Inflammatory macrophage treated with lipopolysaccharide for 4 hours (primary cell): ENCODE data around the gene LRRC55.

Source experiments
- DNase-seq: peaks from one replicate; pipeline ENCODE4 v3.0.0-alpha.2; 2020

The LRRC55 gene

DNA sequence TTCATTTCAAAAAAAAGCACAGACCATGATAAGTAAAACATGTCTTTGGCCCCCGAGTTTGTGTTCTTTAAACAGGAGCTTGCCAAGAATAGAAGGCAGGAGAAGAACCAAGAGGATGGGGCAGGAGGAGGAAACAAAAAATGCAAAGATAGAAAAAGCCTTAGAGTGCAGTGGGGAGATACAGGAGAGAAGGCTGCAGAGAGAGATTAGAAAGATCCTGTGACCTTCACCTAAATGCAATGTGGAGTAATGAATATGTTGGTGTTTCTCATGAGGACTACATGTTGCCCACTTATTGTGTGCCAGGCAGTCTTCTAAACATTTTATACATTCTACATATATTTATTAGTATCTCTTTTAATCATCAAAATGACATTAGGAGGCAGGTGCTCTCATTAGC is 57.6 kb downstream of the LRRC55 start:
- no peak for DNase-seq

DNA sequence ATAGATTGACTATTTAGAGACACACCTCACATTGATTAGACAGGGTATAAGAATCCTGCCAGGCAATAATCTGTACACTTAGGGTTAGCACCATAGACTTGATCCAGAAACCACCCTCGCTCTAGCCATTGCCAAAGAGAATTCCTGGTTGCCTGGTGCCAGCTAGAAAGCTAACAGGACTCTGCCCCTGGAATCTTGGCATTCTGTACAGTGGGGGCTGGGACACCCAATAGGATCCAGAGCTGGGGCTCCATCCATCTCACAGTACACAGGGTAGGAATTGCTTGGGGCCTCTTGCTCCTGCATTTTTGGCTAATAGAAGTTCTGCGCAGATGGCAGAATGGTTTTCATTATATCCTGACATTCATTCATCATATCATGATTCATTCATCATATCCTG is 58.3 kb downstream of the LRRC55 start:
- no peak for DNase-seq

DNA sequence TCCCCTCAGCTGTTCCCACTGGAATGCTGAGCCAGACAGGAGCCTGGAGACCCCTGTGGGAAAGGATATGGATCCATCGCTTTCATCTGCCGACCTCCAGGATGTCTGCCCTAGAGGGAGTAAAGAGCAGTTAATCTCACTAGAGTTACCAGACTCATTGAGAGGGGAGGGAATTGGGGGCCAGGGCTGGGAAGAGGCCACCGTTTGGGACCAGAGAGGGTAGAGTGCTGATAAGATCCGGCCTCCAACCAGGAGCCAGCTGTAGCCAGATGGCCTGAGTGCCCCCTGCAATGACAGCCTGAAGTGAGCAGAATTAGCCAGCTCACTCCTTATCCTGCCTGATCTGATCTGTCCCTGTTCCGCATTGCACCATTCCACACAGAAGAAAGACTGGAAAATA is 59.0 kb downstream of the LRRC55 start:
- no peak for DNase-seq
